ENCODE results near the gene CARS1.
"Not testable (repeated sequence)": the region's sequence is repeated elsewhere in the genome, so short reads cannot be mapped to it uniquely, and the experiment has no call there.

CARS1 gene

GRCh38 chr11:3089236-3090061, 32.2 kb upstream of the CARS1 start:
- no peak for DNase-seq (ENCODE audit: low spot score)

- DNase-seq (ENCODE audit: low spot score) = no peak
Measured at GRCh38 chr11:3088806-3089205, 31.6 kb upstream of the CARS1 start.

GRCh38 chr11:3087821-3088800, 30.9 kb upstream of the CARS1 start:
- DNase-seq (ENCODE audit: low spot score) = no peak

GRCh38 chr11:3087373-3087772, 30.1 kb upstream of the CARS1 start:
- no peak for DNase-seq (ENCODE audit: low spot score)

GRCh38 chr11:3086671-3087150, 29.5 kb upstream of the CARS1 start:
- DNase-seq (ENCODE audit: low spot score) = no peak

- DNase-seq (ENCODE audit: low spot score) = no peak
Measured at GRCh38 chr11:3086114-3086513, 28.9 kb upstream of the CARS1 start.

GRCh38 chr11:3085052-3085451, 27.8 kb upstream of the CARS1 start:
- DNase-seq (ENCODE audit: low spot score) = no peak

- no peak for DNase-seq (ENCODE audit: low spot score)
Measured at GRCh38 chr11:3083321-3083720, 26.1 kb upstream of the CARS1 start.

- no peak for DNase-seq (ENCODE audit: low spot score)
Measured at GRCh38 chr11:3081386-3081751, 24.1 kb upstream of the CARS1 start.

GRCh38 chr11:3080733-3081385, 23.6 kb upstream of the CARS1 start:
- no peak for DNase-seq (ENCODE audit: low spot score)

- no peak for DNase-seq (ENCODE audit: low spot score)
Measured at GRCh38 chr11:3080104-3080503, 22.9 kb upstream of the CARS1 start.

GRCh38 chr11:3077846-3078440, 20.7 kb upstream of the CARS1 start:
- DNase-seq (ENCODE audit: low spot score) = no peak

GRCh38 chr11:3077189-3077836, 20.1 kb upstream of the CARS1 start:
- no peak for DNase-seq (ENCODE audit: low spot score)

- DNase-seq (ENCODE audit: low spot score) = no peak
Measured at GRCh38 chr11:3074912-3075589, 17.8 kb upstream of the CARS1 start.

- DNase-seq (ENCODE audit: low spot score) = no peak
Measured at GRCh38 chr11:3073029-3073435, 15.8 kb upstream of the CARS1 start.

GRCh38 chr11:3069425-3069824, 12.2 kb upstream of the CARS1 start:
- DNase-seq (ENCODE audit: low spot score) = no peak

- not testable (repeated sequence) for DNase-seq (ENCODE audit: low spot score)
Measured at GRCh38 chr11:3066308-3066707, 9.1 kb upstream of the CARS1 start.

- not testable (repeated sequence) for DNase-seq (ENCODE audit: low spot score)
Measured at GRCh38 chr11:3064709-3065108, 7.5 kb upstream of the CARS1 start.

- not testable (repeated sequence) for DNase-seq (ENCODE audit: low spot score)
Measured at GRCh38 chr11:3063876-3064275, 6.7 kb upstream of the CARS1 start.

- not testable (repeated sequence) for DNase-seq (ENCODE audit: low spot score)
Measured at GRCh38 chr11:3063432-3063831, 6.2 kb upstream of the CARS1 start.
